Activated CD4-positive, alpha-beta T cell treated with anti-CD3 and anti-CD28 coated beads, Interleukin-2, amount 50 U/mL, for 48 hours (primary cell): ENCODE data around the gene HOXD8.

Experiments used
- DNase-seq, 2 experiments: peaks; one replicate each; pipeline ENCODE4 v3.0.0-alpha.2; 2020

The HOXD8 gene

GRCh38 chr2:176128982-176129796 lies at the start of gene HOXD8:
HOXD8 (plus strand) TSS chr2:176129705; CDS start chr2:176130367, 662 bp downstream.
- no peak for DNase-seq

- DNase-seq, result no peak
Observed at GRCh38 chr2:176079831-176080539, 49.5 kb upstream of the HOXD8 start.

- no peak for DNase-seq
Observed at GRCh38 chr2:176080540-176081375, 48.7 kb upstream of the HOXD8 start.

GRCh38 chr2:176081376-176081836 lies 48.1 kb upstream of the HOXD8 start:
- no peak for DNase-seq

GRCh38 chr2:176081837-176082524 lies 47.5 kb upstream of the HOXD8 start:
- no peak for DNase-seq

- no peak for DNase-seq
Observed at GRCh38 chr2:176082525-176082823, 47.0 kb upstream of the HOXD8 start.

- DNase-seq, result no peak
Observed at GRCh38 chr2:176082824-176083751, 46.4 kb upstream of the HOXD8 start.

GRCh38 chr2:176083796-176084261 lies 45.7 kb upstream of the HOXD8 start, which contains the start of gene EVX2:
EVX2 (minus strand) TSS chr2:176083962; CDS start chr2:176083776, 186 bp downstream.
- no peak for DNase-seq

- no peak for DNase-seq
Observed at GRCh38 chr2:176084611-176085119, 44.8 kb upstream of the HOXD8 start.

GRCh38 chr2:176085120-176085788 lies 44.3 kb upstream of the HOXD8 start:
- DNase-seq, result no peak

- DNase-seq, result no peak
Observed at GRCh38 chr2:176085861-176086771, 43.4 kb upstream of the HOXD8 start.

GRCh38 chr2:176087330-176088047 lies 42.0 kb upstream of the HOXD8 start:
- DNase-seq, result no peak

GRCh38 chr2:176088048-176088936 lies 41.2 kb upstream of the HOXD8 start:
- DNase-seq, result no peak

GRCh38 chr2:176088937-176089842 lies 40.3 kb upstream of the HOXD8 start:
- DNase-seq, result no peak

- no peak for DNase-seq
Observed at GRCh38 chr2:176089843-176090395, 39.6 kb upstream of the HOXD8 start.

GRCh38 chr2:176090862-176091261 lies 38.6 kb upstream of the HOXD8 start:
- DNase-seq, result no peak
